Suprapubic skin (tissue), 4 donors: ENCODE results near the gene TAS1R3. TPM values are rescaled to one million over a fixed set of nuclear protein-coding genes. Genes with fewer than 3 reads are reported as not detected.

ENCODE experiments used
- DNase-seq, 2 donors: peaks; one replicate each; pipeline ENCODE4 v3.0.0-alpha.2; 2019; ENCODE audit warnings: low spot score in 2 of 2
- H3K27ac ChIP-seq: fragments of 200-600 bp; sonication (generic); one replicate; pipeline ENCODE4 v1.5.1; 2019
- H3K27me3 ChIP-seq: fragments of 200-600 bp; sonication (generic); one replicate; pipeline ENCODE4 v1.5.1; 2019
- H3K36me3 ChIP-seq: fragments of 200-600 bp; sonication (generic); one replicate; pipeline ENCODE4 v1.5.1; 2019
- H3K4me1 ChIP-seq: fragments of 200-600 bp; sonication (generic); one replicate; pipeline ENCODE4 v1.5.1; 2019
- H3K4me3 ChIP-seq: fragments of 200-600 bp; sonication (generic); one replicate; pipeline ENCODE4 v1.5.1; 2019; ENCODE audit warnings: mild to moderate bottlenecking
- H3K9me3 ChIP-seq: fragments of 200-600 bp; sonication (generic); one replicate; pipeline ENCODE4 v1.5.1; 2019
- CTCF ChIP-seq, 2 donors: fragments of 200-600 bp in 1 of 2; fragments of 450-650 bp in 1 of 2; sonication (generic) in 1 of 2; IDR thresholded peaks; one replicate each; pipeline ENCODE4 v1.5.1; 2016 to 2019; ENCODE audit warnings: antibody characterized with exemption in 2 of 2, mild to moderate bottlenecking in 1 of 2, moderate library complexity in 1 of 2
- EP300 ChIP-seq: sonication (generic); formaldehyde crosslinking; IDR thresholded peaks from one replicate; pipeline ENCODE4 v1.6.1; 2017; ENCODE audit warnings: antibody characterized with exemption
- POLR2A ChIP-seq, 2 donors: fragments of 450-650 bp; IDR thresholded peaks; one replicate each; pipeline ENCODE4 v1.6.1; 2017; ENCODE audit warnings: antibody characterized with exemption in 2 of 2, mild to moderate bottlenecking in 2 of 2, moderate library complexity in 2 of 2
- POLR2AphosphoS5 ChIP-seq, 3 donors: sonication (generic); formaldehyde crosslinking; IDR thresholded peaks; one replicate each; pipeline ENCODE4 v1.6.1; 2017; ENCODE audit warnings: antibody characterized with exemption in 3 of 3
- WGBS: methylation state at CpG from one replicate; pipeline ENCODE4 v1.1.5; 2018; 5-methylcytosine and 5-hydroxymethylcytosine counted together
- total RNA-seq, 4 donors: library from RNA; depleted of rRNA; stranded (reverse); fragments of >200 nt; gene quantifications; one replicate each; pipeline ENCODE4 v1.1.0, GENCODE V29; 2016

The TAS1R3 gene
- total RNA-seq, 4 donors from 2014 or later: 0.56 to 1.8 (median 0.82) TPM

DNA sequence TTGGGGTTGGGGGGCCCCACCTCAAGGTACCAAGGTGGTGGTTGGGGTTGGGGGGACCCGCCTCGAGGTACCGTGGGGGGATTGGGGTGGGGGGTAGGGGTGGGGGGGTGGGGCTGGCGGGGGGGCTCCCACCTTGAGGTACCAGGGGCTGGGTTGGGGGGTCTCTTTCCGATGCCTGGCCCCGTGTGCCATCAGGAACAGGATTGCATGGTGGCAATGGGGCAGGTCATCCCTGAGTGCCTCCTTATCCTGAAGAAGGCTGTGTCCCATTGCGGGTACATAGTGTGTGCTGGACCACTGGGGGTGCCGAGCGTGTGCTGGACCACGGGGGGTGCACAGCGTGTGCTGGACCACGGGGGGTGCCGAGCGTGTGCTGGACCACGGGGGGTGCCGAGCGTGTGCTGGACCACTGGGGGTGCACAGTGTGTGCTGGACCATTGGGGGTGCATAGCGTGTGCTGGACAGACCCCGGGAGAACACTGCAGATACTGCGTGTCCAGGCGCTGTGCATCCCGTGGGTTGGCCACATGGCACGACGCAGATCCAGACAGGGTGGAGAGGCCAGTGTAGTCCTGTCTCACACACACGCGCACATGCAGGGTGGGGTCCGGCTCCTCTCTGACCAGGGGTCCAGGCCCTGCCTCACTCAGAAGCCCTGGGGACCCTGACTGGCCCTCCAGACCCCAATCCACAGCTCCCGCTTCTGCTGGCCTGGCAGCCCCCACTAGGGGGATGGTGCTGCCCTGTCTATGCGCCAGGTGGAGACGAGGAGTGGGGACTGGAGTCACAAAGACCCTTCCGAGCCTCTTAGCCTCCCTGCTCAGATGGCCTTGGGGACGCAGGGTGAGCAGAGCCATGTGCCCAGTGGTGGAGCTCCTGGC lies 46.6 kb upstream of the TAS1R3 start:
- no peak overlapping the region for H3K4me3 ChIP-seq
- DNase-seq: no peak
- no peak for TF ChIP-seq CTCF (IDR thresholded peaks at IDR 0.05)
- TF ChIP-seq POLR2AphosphoS5 (IDR thresholded peaks at IDR 0.05): no peak
- TF ChIP-seq POLR2A (IDR thresholded peaks at IDR 0.05): no peak
- no peak for TF ChIP-seq EP300
- peaks cover 33% of the 10 kb centered on the region for H3K27me3 ChIP-seq
- no peaks in the 10 kb centered on the region for H3K36me3 ChIP-seq
- no peak overlapping the region for H3K27ac ChIP-seq
- no peaks in the 10 kb centered on the region for H3K9me3 ChIP-seq
- 82% methylated on average over 6 of the region's 32 CpGs for WGBS
- peaks cover 12% of the 10 kb centered on the region for H3K4me1 ChIP-seq

GRCh38 chr1:1285102-1285571 lies 45.9 kb upstream of the TAS1R3 start:
- peaks cover 33% of the 10 kb centered on the region for H3K27me3 ChIP-seq
- H3K9me3 ChIP-seq: no peaks in the 10 kb centered on the region
- DNase-seq: no peak
- no peak overlapping the region for H3K4me3 ChIP-seq
- H3K36me3 ChIP-seq: no peaks in the 10 kb centered on the region
- no peak overlapping the region for H3K27ac ChIP-seq
- TF ChIP-seq POLR2AphosphoS5 (IDR thresholded peaks at IDR 0.05) (no peak), POLR2A (IDR thresholded peaks at IDR 0.05) (no peak), EP300 (no peak), CTCF (IDR thresholded peaks at IDR 0.05) (no peak)
- 76% methylated on average over 7 of the region's 22 CpGs for WGBS
- peaks cover 12% of the 10 kb centered on the region for H3K4me1 ChIP-seq

GRCh38 chr1:1285611-1286311 lies 45.3 kb upstream of the TAS1R3 start:
- Histone ChIP-seq H3K27ac (no peak overlapping the region), H3K36me3 (no peaks in the 10 kb centered on the region), H3K4me3 (no peak overlapping the region), H3K27me3 (peaks cover 33% of the 10 kb centered on the region), H3K9me3 (no peaks in the 10 kb centered on the region), H3K4me1 (peaks cover 17% of the 10 kb centered on the region)
- TF ChIP-seq CTCF (IDR thresholded peaks at IDR 0.05) (no peak), POLR2AphosphoS5 (IDR thresholded peaks at IDR 0.05) (no peak), EP300 (no peak)
- 60% methylated on average over 2 of the region's 37 CpGs for WGBS
- no peak for DNase-seq

GRCh38 chr1:1286313-1287261 lies 44.5 kb upstream of the TAS1R3 start:
- H3K36me3 ChIP-seq: no peaks in the 10 kb centered on the region
- no peaks in the 10 kb centered on the region for H3K9me3 ChIP-seq
- peaks cover 24% of the 10 kb centered on the region for H3K4me1 ChIP-seq
- TF ChIP-seq POLR2AphosphoS5 (IDR thresholded peaks at IDR 0.05) (no peak), EP300 (no peak), POLR2A (IDR thresholded peaks at IDR 0.05) (no peak), CTCF (IDR thresholded peaks at IDR 0.05) (no peak)
- peaks cover 33% of the 10 kb centered on the region for H3K27me3 ChIP-seq
- H3K4me3 ChIP-seq: no peak overlapping the region
- DNase-seq: no peak
- H3K27ac ChIP-seq: no peak overlapping the region
- no CpG with 5 or more reads among the region's 50 CpGs for WGBS
